ENCODE data around the gene CLRN3. TPM values are rescaled to one million over a fixed set of nuclear protein-coding genes. Genes with fewer than 3 reads are reported as not detected.

CLRN3 gene
- total and polyA plus RNA-seq, 5 donors from 2014 or later = not detected

- no peak overlapping the region for H3K4me3 Mint-ChIP-seq
- Histone ChIP-seq H3K27ac (ENCODE audit: insufficient read depth, low read length, poor library complexity, severe bottlenecking) (no peak overlapping the region), H3K27me3 (ENCODE audit: control insufficient read depth, insufficient read depth, low read length) (no peaks in the 10 kb centered on the region), H3K4me3 (ENCODE audit: low read depth, low read length) (no peak overlapping the region), H3K4me1 (ENCODE audit: control insufficient read depth, insufficient read depth, low read length, poor library complexity, severe bottlenecking) (no peaks in the 10 kb centered on the region), H3K36me3 (ENCODE audit: control insufficient read depth, insufficient read depth, low read length) (no peaks in the 10 kb centered on the region), H3K9me3 (ENCODE audit: control insufficient read depth in 2 of 2, low read length in 2 of 2) (no peaks in the 10 kb centered on the region)
- H3K27ac Mint-ChIP-seq = no peak overlapping the region
- no peaks in the 10 kb centered on the region for H3K36me3 Mint-ChIP-seq
- ATAC-seq (ENCODE audit: low read depth in 2 of 2) = no peak
- peaks cover 0 to 5% (median 0%) of the 10 kb centered on the region in 4 donors for H3K4me1 Mint-ChIP-seq
- peaks cover 0 to 2% (median 0%) of the 10 kb centered on the region in 7 donors for H3K9me3 Mint-ChIP-seq
- no peak for DNase-seq
- H3K27me3 Mint-ChIP-seq = peaks cover 4% of the 10 kb centered on the region
Observed at GRCh38 chr10:127922206-127922605, 29.5 kb upstream of the CLRN3 start.

- Mint-ChIP-seq H3K4me1 (peaks cover 0 to 5% (median 0%) of the 10 kb centered on the region in 4 donors), H3K36me3 (no peaks in the 10 kb centered on the region), H3K4me3 (no peak overlapping the region), H3K9me3 (peaks cover 0 to 1% (median 0%) of the 10 kb centered on the region in 7 donors), H3K27ac (no peak overlapping the region), H3K27me3 (peaks cover 4% of the 10 kb centered on the region)
- DNase-seq = no peak
- no peaks in the 10 kb centered on the region for H3K9me3 ChIP-seq (ENCODE audit: control insufficient read depth in 2 of 2, low read length in 2 of 2)
- ATAC-seq (ENCODE audit: low read depth in 2 of 2) = no peak
- H3K4me3 ChIP-seq (ENCODE audit: low read depth, low read length) = no peak overlapping the region
- no peaks in the 10 kb centered on the region for H3K36me3 ChIP-seq (ENCODE audit: control insufficient read depth, insufficient read depth, low read length)
- no peaks in the 10 kb centered on the region for H3K27me3 ChIP-seq (ENCODE audit: control insufficient read depth, insufficient read depth, low read length)
- H3K4me1 ChIP-seq (ENCODE audit: control insufficient read depth, insufficient read depth, low read length, poor library complexity, severe bottlenecking) = no peaks in the 10 kb centered on the region
- no peak overlapping the region for H3K27ac ChIP-seq (ENCODE audit: insufficient read depth, low read length, poor library complexity, severe bottlenecking)
Observed at GRCh38 chr10:127921753-127922145, 29.0 kb upstream of the CLRN3 start.

GRCh38 chr10:127921075-127921752 lies 28.5 kb upstream of the CLRN3 start:
- Histone ChIP-seq H3K27me3 (ENCODE audit: control insufficient read depth, insufficient read depth, low read length) (no peaks in the 10 kb centered on the region), H3K36me3 (ENCODE audit: control insufficient read depth, insufficient read depth, low read length) (no peaks in the 10 kb centered on the region), H3K27ac (ENCODE audit: insufficient read depth, low read length, poor library complexity, severe bottlenecking) (no peak overlapping the region), H3K9me3 (ENCODE audit: control insufficient read depth in 2 of 2, low read length in 2 of 2) (no peaks in the 10 kb centered on the region), H3K4me3 (ENCODE audit: low read depth, low read length) (no peak overlapping the region), H3K4me1 (ENCODE audit: control insufficient read depth, insufficient read depth, low read length, poor library complexity, severe bottlenecking) (no peaks in the 10 kb centered on the region)
- Mint-ChIP-seq H3K4me1 (peaks cover 0 to 5% (median 0%) of the 10 kb centered on the region in 4 donors), H3K27me3 (peaks cover 4% of the 10 kb centered on the region), H3K27ac (no peak overlapping the region), H3K4me3 (no peak overlapping the region), H3K36me3 (no peaks in the 10 kb centered on the region), H3K9me3 (peaks cover 0 to 2% (median 0%) of the 10 kb centered on the region in 7 donors)
- no peak for DNase-seq
- no peak for ATAC-seq (ENCODE audit: low read depth in 2 of 2)

GRCh38 chr10:127920306-127921074 lies 27.7 kb upstream of the CLRN3 start:
- H3K4me3 ChIP-seq (ENCODE audit: low read depth, low read length) = no peak overlapping the region
- Mint-ChIP-seq H3K36me3 (no peaks in the 10 kb centered on the region), H3K27ac (no peak overlapping the region), H3K4me1 (peaks cover 0 to 5% (median 0%) of the 10 kb centered on the region in 4 donors), H3K4me3 (no peak overlapping the region), H3K27me3 (peaks cover 6% of the 10 kb centered on the region), H3K9me3 (peaks cover 0 to 2% (median 0%) of the 10 kb centered on the region in 7 donors)
- DNase-seq (no peak), ATAC-seq (ENCODE audit: low read depth in 2 of 2) (no peak)
- no peaks in the 10 kb centered on the region for H3K9me3 ChIP-seq (ENCODE audit: control insufficient read depth in 2 of 2, low read length in 2 of 2)
- H3K36me3 ChIP-seq (ENCODE audit: control insufficient read depth, insufficient read depth, low read length) = no peaks in the 10 kb centered on the region
- H3K4me1 ChIP-seq (ENCODE audit: control insufficient read depth, insufficient read depth, low read length, poor library complexity, severe bottlenecking) = no peaks in the 10 kb centered on the region
- no peak overlapping the region for H3K27ac ChIP-seq (ENCODE audit: insufficient read depth, low read length, poor library complexity, severe bottlenecking)
- H3K27me3 ChIP-seq (ENCODE audit: control insufficient read depth, insufficient read depth, low read length) = no peaks in the 10 kb centered on the region

GRCh38 chr10:127919418-127920271 lies 26.9 kb upstream of the CLRN3 start:
- no peaks in the 10 kb centered on the region for H3K36me3 Mint-ChIP-seq
- H3K4me3 Mint-ChIP-seq = no peak overlapping the region
- no peak overlapping the region for H3K4me3 ChIP-seq (ENCODE audit: low read depth, low read length)
- H3K4me1 ChIP-seq (ENCODE audit: control insufficient read depth, insufficient read depth, low read length, poor library complexity, severe bottlenecking) = no peaks in the 10 kb centered on the region
- H3K4me1 Mint-ChIP-seq = peaks cover 0 to 5% (median 0%) of the 10 kb centered on the region in 4 donors
- no peak for DNase-seq
- H3K27me3 Mint-ChIP-seq = peaks cover 6% of the 10 kb centered on the region
- H3K36me3 ChIP-seq (ENCODE audit: control insufficient read depth, insufficient read depth, low read length) = no peaks in the 10 kb centered on the region
- H3K9me3 ChIP-seq (ENCODE audit: control insufficient read depth in 2 of 2, low read length in 2 of 2) = no peaks in the 10 kb centered on the region
- H3K27me3 ChIP-seq (ENCODE audit: control insufficient read depth, insufficient read depth, low read length) = no peaks in the 10 kb centered on the region
- H3K9me3 Mint-ChIP-seq = peaks cover 0 to 2% (median 0%) of the 10 kb centered on the region in 7 donors
- H3K27ac Mint-ChIP-seq = no peak overlapping the region
- no peak overlapping the region for H3K27ac ChIP-seq (ENCODE audit: insufficient read depth, low read length, poor library complexity, severe bottlenecking)
- ATAC-seq (ENCODE audit: low read depth in 2 of 2) = no peak

- no peak overlapping the region for H3K27ac Mint-ChIP-seq
- H3K4me3 Mint-ChIP-seq = no peak overlapping the region
Observed at GRCh38 chr10:127918572-127918971, 25.8 kb upstream of the CLRN3 start.

GRCh38 chr10:127916826-127917225 lies 24.1 kb upstream of the CLRN3 start:
- Mint-ChIP-seq H3K9me3 (peaks cover 0 to 2% (median 0%) of the 10 kb centered on the region in 7 donors), H3K4me3 (no peak overlapping the region), H3K4me1 (peaks cover 0 to 5% (median 0%) of the 10 kb centered on the region in 4 donors), H3K27me3 (peaks cover 11% of the 10 kb centered on the region), H3K36me3 (no peaks in the 10 kb centered on the region), H3K27ac (peak overlapping the region in 1 of 3 donors; percentile 69)
- Histone ChIP-seq H3K4me1 (ENCODE audit: control insufficient read depth, insufficient read depth, low read length, poor library complexity, severe bottlenecking) (no peaks in the 10 kb centered on the region), H3K27me3 (ENCODE audit: control insufficient read depth, insufficient read depth, low read length) (no peaks in the 10 kb centered on the region), H3K27ac (ENCODE audit: insufficient read depth, low read length, poor library complexity, severe bottlenecking) (no peak overlapping the region), H3K4me3 (ENCODE audit: low read depth, low read length) (no peak overlapping the region), H3K9me3 (ENCODE audit: control insufficient read depth in 2 of 2, low read length in 2 of 2) (no peaks in the 10 kb centered on the region), H3K36me3 (ENCODE audit: control insufficient read depth, insufficient read depth, low read length) (no peaks in the 10 kb centered on the region)
- DNase-seq (no peak), ATAC-seq (ENCODE audit: low read depth in 2 of 2) (no peak)

More at GRCh38 chr10:127918572-127918971, 25.8 kb upstream of the CLRN3 start:
- no peak overlapping the region for H3K27ac ChIP-seq (ENCODE audit: insufficient read depth, low read length, poor library complexity, severe bottlenecking)
- H3K4me3 ChIP-seq (ENCODE audit: low read depth, low read length) = no peak overlapping the region
- H3K27me3 Mint-ChIP-seq = peaks cover 11% of the 10 kb centered on the region
- H3K36me3 Mint-ChIP-seq = no peaks in the 10 kb centered on the region
- DNase-seq = no peak
- H3K27me3 ChIP-seq (ENCODE audit: control insufficient read depth, insufficient read depth, low read length) = no peaks in the 10 kb centered on the region
- no peaks in the 10 kb centered on the region for H3K36me3 ChIP-seq (ENCODE audit: control insufficient read depth, insufficient read depth, low read length)
- H3K9me3 ChIP-seq (ENCODE audit: control insufficient read depth in 2 of 2, low read length in 2 of 2) = no peaks in the 10 kb centered on the region
- H3K4me1 ChIP-seq (ENCODE audit: control insufficient read depth, insufficient read depth, low read length, poor library complexity, severe bottlenecking) = no peaks in the 10 kb centered on the region
- ATAC-seq (ENCODE audit: low read depth in 2 of 2) = no peak
- peaks cover 0 to 2% (median 0%) of the 10 kb centered on the region in 7 donors for H3K9me3 Mint-ChIP-seq
- peaks cover 0 to 5% (median 0%) of the 10 kb centered on the region in 4 donors for H3K4me1 Mint-ChIP-seq

All from CD4-positive, CD25-positive, alpha-beta regulatory T cell (primary cell).